ENCODE results near the gene SLC39A6. TPM values are rescaled to one million over a fixed set of nuclear protein-coding genes. Genes with fewer than 3 reads are reported as not detected.
"Not testable (repeated sequence)": the region's sequence is repeated elsewhere in the genome, so short reads cannot be mapped to it uniquely, and the experiment has no call there.

SLC39A6 gene
- polyA plus RNA-seq, 1 of the 3 experiments (the other 2 are of a cell fraction): 67.4 TPM

DNA sequence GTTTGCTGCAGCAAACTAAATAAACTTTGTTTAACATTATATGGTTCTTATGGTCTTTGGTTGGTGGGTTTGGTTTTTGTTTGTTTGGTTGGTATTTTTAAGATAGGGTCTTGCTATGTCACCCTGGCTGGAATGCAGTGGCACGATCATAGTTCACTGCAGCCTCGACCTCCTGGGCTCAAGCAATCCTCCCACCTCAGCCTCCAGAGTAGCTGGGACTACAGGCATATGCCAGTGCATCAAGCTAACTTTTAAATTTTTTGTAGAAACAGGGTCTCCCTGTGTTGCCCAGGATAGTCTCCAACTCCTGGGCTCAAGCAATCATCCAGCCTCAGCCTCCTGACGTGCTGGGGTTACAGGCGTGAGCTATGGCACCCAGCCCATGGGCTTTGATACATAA is 54.7 kb downstream of the SLC39A6 start:
- TF ChIP-seq, protein P1, sequence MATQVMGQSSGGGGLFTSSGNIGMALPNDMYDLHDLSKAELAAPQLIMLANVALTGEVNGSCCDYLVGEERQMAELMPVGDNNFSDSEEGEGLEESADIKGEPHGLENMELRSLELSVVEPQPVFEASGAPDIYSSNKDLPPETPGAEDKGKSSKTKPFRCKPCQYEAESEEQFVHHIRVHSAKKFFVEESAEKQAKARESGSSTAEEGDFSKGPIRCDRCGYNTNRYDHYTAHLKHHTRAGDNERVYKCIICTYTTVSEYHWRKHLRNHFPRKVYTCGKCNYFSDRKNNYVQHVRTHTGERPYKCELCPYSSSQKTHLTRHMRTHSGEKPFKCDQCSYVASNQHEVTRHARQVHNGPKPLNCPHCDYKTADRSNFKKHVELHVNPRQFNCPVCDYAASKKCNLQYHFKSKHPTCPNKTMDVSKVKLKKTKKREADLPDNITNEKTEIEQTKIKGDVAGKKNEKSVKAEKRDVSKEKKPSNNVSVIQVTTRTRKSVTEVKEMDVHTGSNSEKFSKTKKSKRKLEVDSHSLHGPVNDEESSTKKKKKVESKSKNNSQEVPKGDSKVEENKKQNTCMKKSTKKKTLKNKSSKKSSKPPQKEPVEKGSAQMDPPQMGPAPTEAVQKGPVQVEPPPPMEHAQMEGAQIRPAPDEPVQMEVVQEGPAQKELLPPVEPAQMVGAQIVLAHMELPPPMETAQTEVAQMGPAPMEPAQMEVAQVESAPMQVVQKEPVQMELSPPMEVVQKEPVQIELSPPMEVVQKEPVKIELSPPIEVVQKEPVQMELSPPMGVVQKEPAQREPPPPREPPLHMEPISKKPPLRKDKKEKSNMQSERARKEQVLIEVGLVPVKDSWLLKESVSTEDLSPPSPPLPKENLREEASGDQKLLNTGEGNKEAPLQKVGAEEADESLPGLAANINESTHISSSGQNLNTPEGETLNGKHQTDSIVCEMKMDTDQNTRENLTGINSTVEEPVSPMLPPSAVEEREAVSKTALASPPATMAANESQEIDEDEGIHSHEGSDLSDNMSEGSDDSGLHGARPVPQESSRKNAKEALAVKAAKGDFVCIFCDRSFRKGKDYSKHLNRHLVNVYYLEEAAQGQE (IDR thresholded peaks at IDR 0.05; ENCODE audit: low read depth, low read length): no peak
- TF ChIP-seq EZH2phosphoT487 (IDR thresholded peaks at IDR 0.05; ENCODE audit: borderline replicate concordance, low read depth): no peak
- no peak for TF ChIP-seq TAF1 (IDR thresholded peaks at IDR 0.05; ENCODE audit: borderline replicate concordance, low read depth, low read length)
- no peak for TF ChIP-seq NRF1 (IDR thresholded peaks at IDR 0.05; ENCODE audit: low read depth, low read length)
- no peak for TF ChIP-seq EP300 (IDR thresholded peaks at IDR 0.05; ENCODE audit: borderline replicate concordance in 1 of 2, low read depth in 1 of 2, low read length in 1 of 2)
- no peak for TF ChIP-seq GABPA (IDR thresholded peaks at IDR 0.05; ENCODE audit: low read depth)
- WGBS (ENCODE audit: low lambda C conversion rate): 67% methylated on average over 4 of the region's 4 CpGs
- Histone ChIP-seq H3K4me3 (ENCODE audit: low read depth in 2 of 2, low read length in 1 of 2) (no peak overlapping the region), H3K79me2 (ENCODE audit: insufficient read depth) (no peaks in the 10 kb centered on the region), H3K27ac (ENCODE audit: low read depth in 2 of 2, low read length in 1 of 2) (no peak overlapping the region), H3K9ac (no peak overlapping the region), H3K4me1 (ENCODE audit: control insufficient read depth in 1 of 2, insufficient read depth in 2 of 2, low read depth in 1 of 2, low read length in 1 of 2) (no peaks in the 10 kb centered on the region), H2AFZ (ENCODE audit: low read depth) (no peak overlapping the region), H3K9me3 (no peaks in the 10 kb centered on the region), H4K20me1 (ENCODE audit: insufficient read depth) (no peaks in the 10 kb centered on the region), H3K36me3 (replicated peaks in 1 of 2; ENCODE audit: control insufficient read depth in 1 of 2, insufficient read depth in 2 of 2, low read length in 1 of 2) (no peaks in the 10 kb centered on the region), H3K4me2 (no peak overlapping the region), H3K27me3 (ENCODE audit: insufficient read depth) (no peaks in the 10 kb centered on the region; the same call in 1 of the 2 replicates), H3F3A (replicated peaks; ENCODE audit: insufficient read depth) (no peaks in the 10 kb centered on the region), H3K9me2 (no peaks in the 10 kb centered on the region; the same call in 1 of the 2 replicates)
- ChIA-PET POLR2A (no interaction called here), CTCF (interaction anchor here (1.5 kb wide), 1 partner anchor 10 kb away, joined by 4 read pairs; no protein-coding TSS in a partner anchor)
- no peak for DNase-seq

- Histone ChIP-seq H2AFZ (ENCODE audit: low read depth) (no peak overlapping the region), H3K4me2 (no peak overlapping the region), H3F3A (replicated peaks; ENCODE audit: insufficient read depth) (no peaks in the 10 kb centered on the region), H3K27ac (ENCODE audit: low read depth in 2 of 2, low read length in 1 of 2) (no peak overlapping the region), H3K4me3 (ENCODE audit: low read depth in 2 of 2, low read length in 1 of 2) (no peak overlapping the region), H3K9ac (no peak overlapping the region), H3K36me3 (replicated peaks in 1 of 2; ENCODE audit: control insufficient read depth in 1 of 2, insufficient read depth in 2 of 2, low read length in 1 of 2) (no peaks in the 10 kb centered on the region), H4K20me1 (ENCODE audit: insufficient read depth) (no peaks in the 10 kb centered on the region), H3K4me1 (ENCODE audit: control insufficient read depth in 1 of 2, insufficient read depth in 2 of 2, low read depth in 1 of 2, low read length in 1 of 2) (no peaks in the 10 kb centered on the region), H3K9me3 (no peaks in the 10 kb centered on the region), H3K79me2 (ENCODE audit: insufficient read depth) (no peaks in the 10 kb centered on the region), H3K27me3 (ENCODE audit: insufficient read depth) (no peaks in the 10 kb centered on the region; the same call in 1 of the 2 replicates), H3K9me2 (no peaks in the 10 kb centered on the region; the same call in 1 of the 2 replicates)
- no peak for DNase-seq
- TF ChIP-seq RXRA (IDR thresholded peaks at IDR 0.05; ENCODE audit: borderline replicate concordance, low read depth) (no peak), NRF1 (IDR thresholded peaks at IDR 0.05; ENCODE audit: low read depth, low read length) (no peak), POLR2AphosphoS5 (IDR thresholded peaks at IDR 0.05; ENCODE audit: low read depth, low read length) (no peak), TAF1 (IDR thresholded peaks at IDR 0.05; ENCODE audit: borderline replicate concordance, low read depth, low read length) (no peak), FOXM1 (IDR thresholded peaks at IDR 0.05; ENCODE audit: low read depth) (no peak), CHD2 (IDR thresholded peaks at IDR 0.05; ENCODE audit: low read length, partially characterized antibody) (no peak), MXI1 (IDR thresholded peaks at IDR 0.05; ENCODE audit: low read depth, low read length) (no peak), GATA2 (CRISPR knock-in tag; IDR thresholded peaks at IDR 0.05) (no peak)
- WGBS (ENCODE audit: low lambda C conversion rate): 94% methylated on average over 1 of the region's 1 CpG
- ChIA-PET POLR2A (no interaction called here), CTCF (interaction anchor here (1.1 to 1.5 kb wide), 2 partner anchors 11 to 56 kb away, joined by 3 to 4 read pairs; no protein-coding TSS in a partner anchor)
Observed at GRCh38 chr18:36073676-36074075, 55.5 kb downstream of the SLC39A6 start.

DNA sequence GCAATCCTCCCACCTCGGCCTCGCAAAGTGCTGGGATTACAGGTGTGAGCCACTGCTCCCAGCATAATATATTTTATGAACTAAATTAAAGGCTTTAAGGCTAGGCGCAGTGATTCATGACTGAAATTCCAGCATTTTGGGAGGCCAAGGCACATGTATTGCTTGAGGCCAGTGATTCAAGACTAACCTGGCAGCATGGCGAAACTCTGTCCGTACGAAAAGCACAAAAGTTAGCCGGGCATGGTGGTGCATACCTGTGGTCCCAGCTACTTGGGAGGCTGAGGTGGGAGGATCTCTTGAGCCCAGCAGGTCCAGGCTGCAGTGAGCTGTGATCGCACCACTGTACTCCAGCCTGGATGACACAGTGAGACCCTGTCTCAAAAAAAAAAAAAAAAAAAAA is 56.7 kb downstream of the SLC39A6 start:
- WGBS (ENCODE audit: low lambda C conversion rate): 92% methylated on average over 8 of the region's 8 CpGs
- POLR2A ChIA-PET: not testable (repeated sequence)

More for the DNA sequence above, 56.7 kb downstream of the SLC39A6 start:
- H3K4me3 ChIP-seq (ENCODE audit: low read depth in 2 of 2, low read length in 1 of 2); H3K79me2 ChIP-seq (ENCODE audit: insufficient read depth); H3K36me3 ChIP-seq (replicated peaks in 1 of 2; ENCODE audit: control insufficient read depth in 1 of 2, insufficient read depth in 2 of 2, low read length in 1 of 2); H3F3A ChIP-seq (replicated peaks; ENCODE audit: insufficient read depth); H4K20me1 ChIP-seq (ENCODE audit: insufficient read depth); H3K9me3 ChIP-seq; H3K4me2 ChIP-seq; H3K27me3 ChIP-seq (ENCODE audit: insufficient read depth); DNase-seq; H2AFZ ChIP-seq (ENCODE audit: low read depth); H3K9ac ChIP-seq; H3K4me1 ChIP-seq (ENCODE audit: control insufficient read depth in 1 of 2, insufficient read depth in 2 of 2, low read depth in 1 of 2, low read length in 1 of 2); H3K9me2 ChIP-seq; H3K27ac ChIP-seq (ENCODE audit: low read depth in 2 of 2, low read length in 1 of 2); CTCF ChIA-PET: not testable (repeated sequence)

Data from SK-N-SH (cell line).